CD4-positive, alpha-beta T cell treated with Interleukin-4 for 4 hours (primary cell): Measurements from ENCODE around the gene SNRPF.

Source experiments
- DNase-seq: peaks from one replicate; pipeline ENCODE4 v3.0.0-alpha.2; 2020

Gene SNRPF

DNA sequence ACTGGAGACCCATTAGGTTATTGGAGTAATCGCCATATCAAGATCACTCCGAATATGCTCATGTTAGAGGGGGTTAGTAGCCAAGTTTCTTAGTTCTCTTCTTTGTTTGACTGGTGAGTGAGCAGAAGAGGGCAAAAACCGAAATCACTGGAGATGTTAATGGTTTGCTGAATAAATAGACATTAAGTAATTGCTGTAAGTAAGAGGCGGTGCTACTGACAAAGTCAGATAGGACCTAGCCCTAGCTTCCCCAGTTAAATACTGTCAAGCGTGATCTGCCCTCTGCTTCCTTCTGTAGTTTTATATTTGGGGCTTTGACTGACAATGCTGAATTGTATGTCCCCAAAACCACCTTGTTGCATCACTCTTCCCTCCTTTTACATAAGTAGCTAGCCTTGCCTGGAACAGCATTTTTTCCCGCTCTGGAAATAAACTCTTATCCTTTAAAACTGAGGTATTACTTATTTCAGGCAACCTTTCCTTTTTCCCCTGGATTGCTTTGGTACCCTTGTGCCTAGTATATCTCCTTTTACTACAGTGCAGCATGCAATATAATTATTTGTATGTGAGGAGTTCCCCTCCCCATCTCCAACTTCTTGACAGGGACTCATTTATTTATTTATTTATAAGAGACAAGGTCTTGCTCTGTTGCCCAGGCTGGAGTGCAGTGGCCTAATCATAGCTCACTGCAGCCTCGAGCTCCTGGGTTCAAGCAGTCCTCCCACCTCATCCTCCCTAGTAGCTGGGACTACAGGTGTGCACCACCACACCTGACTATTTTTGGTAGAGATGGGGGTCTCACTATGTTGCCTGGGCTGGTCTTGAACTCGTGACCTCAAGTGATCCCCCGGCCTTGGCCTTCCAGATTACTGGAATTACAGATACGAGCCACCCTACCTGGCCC, 1.4 kb downstream of the SNRPF start:
- no peak for DNase-seq

DNA sequence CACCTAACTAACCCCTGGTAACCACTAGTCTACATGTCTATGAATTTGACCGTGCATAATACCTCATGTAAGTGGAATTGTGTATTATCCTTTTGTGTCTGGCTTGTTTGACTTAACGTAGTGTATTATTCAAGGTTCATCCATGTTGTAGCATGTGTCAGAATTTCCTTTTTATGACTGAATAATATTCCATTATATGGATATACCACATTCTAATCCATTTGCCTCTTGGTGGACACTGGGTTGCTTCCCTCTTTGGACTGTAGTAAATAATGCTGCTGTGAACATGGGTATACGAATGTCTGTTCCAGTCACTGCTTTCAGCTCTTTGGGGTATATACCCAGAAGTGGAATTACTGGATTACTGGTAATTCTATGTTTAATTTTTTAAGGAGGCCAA, 3.3 kb downstream of the SNRPF start:
- no peak for DNase-seq

- DNase-seq = no peak
These were observed 4.6 kb downstream of the SNRPF start for GRCh38 chr12:95863337-95863736.

- no peak for DNase-seq
These were observed 12.1 kb downstream of the SNRPF start for GRCh38 chr12:95870897-95871296.

- no peak for DNase-seq
These were observed 15.7 kb downstream of the SNRPF start for GRCh38 chr12:95874452-95874851.

DNA sequence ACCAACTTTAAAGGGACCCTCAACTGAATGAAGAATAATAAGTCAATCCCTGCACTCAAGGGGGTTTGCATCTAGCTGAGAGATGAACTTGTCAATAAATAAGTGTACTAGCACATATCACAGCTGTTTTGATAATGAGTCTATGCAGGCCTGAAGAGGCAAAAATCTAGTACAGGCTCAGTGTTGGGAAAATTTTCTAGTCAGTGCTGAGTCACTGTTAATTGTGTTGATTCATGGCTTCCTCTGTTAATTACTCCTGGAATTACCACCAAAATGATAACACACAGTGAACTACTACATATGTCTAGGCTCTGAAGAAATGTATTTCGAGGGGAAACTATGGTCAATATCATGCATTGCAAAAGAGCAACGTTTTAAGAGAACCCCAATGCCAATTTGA, 18.9 kb downstream of the SNRPF start:
- no peak for DNase-seq

DNA sequence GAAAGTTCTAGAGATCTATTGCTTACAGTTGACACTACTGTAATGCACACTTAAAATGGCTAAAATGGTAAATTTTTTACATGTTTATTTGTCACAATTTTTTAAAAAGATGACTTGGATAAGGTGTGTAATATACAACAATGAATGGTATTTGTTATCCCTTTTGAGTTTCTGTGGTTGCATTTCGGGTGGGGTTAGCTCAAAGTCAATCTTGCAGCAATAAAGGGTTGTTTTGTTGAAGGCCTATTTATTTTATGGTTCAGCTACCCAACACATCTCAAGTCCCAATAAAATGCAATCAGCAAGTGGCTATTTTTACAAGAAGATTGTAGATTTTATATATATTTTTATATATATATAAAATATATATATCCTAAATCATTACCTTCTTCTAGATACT, 22.1 kb downstream of the SNRPF start:
- DNase-seq = no peak

DNA sequence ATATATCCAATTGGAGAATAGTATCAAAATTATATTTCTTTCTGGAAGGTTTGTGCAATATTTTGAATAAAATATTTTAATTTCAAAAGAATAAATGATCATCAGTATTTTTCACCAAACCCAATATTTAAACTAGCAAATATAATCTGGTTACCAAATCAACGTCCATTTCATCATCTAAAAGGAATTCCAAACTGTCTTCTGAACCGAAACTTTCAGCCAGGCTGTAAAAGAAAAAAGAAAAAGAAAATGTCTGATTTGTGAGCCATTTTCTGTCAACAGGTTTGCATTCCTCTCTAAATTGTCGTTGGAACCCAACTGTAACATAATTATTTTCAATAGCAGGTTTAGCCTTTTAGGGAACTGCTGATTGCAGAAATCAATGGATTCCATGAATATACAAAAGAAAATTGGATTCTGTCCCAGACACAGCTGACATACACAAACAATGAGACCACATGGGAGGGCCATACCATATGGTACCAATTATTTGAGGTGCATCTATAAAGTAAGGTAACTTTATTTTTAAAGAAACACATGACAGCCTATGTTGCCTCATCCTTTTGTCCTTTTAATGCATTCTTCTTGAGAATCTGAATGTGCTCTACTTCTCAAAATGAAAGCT, 22.7 kb downstream of the SNRPF start:
- DNase-seq = no peak

GRCh38 chr12:95882080-95882479, 23.3 kb downstream of the SNRPF start:
- no peak for DNase-seq

DNA sequence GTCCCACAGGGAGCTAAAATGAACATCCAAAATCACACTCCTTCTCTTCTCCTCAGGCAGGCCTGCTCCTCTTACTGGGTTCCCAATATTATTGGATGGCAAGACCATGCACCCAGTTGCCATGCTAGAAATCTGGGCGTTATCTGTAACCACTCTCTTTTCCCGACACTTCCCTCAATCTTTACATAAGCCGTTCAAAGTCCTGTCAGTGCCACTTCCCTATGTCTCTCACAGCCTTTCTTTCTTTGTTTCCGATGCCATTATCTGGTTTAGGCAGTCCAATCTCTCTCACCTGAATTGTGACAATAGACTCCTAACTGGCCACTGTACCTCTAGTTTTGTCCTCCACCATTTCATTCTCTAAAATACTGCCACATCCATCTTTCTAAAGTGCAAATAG, 24.1 kb downstream of the SNRPF start:
- no peak for DNase-seq

DNA sequence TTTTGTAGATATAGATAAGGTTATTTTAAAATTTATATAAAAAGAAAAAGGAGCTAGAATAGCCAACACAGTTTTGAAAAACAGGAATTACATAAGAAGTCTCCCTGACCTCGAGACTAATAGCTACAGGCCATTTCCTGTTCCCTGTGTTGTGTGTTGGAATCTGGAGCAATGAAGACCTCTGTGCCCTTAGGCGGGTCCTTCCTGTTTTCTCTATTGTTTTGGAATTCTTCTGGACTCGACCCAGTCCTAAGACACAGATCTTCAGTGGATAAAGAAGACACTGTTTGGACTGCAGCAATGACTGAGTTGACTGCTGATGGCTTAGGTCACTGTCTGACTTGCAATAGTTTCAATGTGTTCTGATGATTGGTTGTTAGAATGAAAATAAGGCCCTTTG, 26.2 kb downstream of the SNRPF start:
- no peak for DNase-seq

DNA sequence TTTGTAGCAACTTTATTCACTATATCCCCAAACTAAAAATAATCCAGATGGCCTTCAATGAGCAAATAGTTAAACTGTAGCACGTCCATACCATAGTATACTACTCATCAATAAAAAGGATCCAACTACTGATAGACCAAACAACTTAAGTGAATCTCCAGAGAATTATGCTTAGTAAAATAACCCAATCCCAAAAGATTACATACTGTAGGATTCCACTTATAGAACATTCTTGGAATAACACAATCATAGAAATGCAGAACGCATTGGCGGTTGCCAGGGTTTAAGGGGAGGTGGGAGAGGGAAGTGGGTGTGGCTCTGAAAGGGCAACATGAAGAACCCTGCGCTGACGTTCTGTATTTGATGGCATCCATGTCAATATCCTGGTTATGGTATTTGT, 28.6 kb downstream of the SNRPF start:
- DNase-seq = no peak

- no peak for DNase-seq
These were observed 32.2 kb downstream of the SNRPF start for GRCh38 chr12:95890958-95891357.

DNA sequence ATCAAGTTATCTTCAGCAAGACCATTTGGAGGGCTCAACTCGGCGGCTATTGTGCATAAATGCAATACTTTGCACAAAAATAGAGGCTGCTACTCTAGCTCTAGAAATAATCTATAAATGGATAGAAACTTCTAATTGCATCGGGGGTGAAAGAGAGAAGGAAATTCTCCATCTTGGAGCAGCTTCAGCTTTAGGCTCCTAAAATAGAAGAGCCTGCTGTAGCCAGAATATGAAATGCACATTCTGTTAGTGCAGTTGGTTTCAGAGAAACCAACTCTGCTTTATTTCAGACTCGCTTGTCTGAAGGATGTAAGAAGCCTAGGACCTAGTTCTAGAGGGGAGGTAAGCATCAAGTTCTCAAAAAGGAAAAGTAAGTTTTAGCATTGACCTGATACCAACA, 38.1 kb downstream of the SNRPF start:
- DNase-seq = no peak

DNA sequence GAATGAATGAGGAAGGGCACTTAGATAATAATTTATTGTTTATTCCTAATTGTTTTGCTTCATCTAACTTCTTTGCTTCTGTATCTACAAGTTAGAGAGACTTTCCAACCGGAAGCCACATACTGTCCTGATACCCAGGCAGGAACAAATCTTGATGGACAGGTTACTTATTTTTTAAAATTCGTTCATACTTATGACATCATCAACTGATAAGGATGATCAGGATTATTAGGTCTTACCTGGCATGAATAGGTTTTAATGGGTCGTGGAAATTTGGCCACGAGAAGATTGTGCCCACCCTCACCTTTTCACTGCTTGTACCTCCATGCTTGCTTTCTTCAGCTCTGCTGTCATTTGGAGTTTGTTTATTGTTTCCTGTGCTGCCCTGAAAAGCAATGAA, 39.3 kb downstream of the SNRPF start:
- DNase-seq = no peak

DNA sequence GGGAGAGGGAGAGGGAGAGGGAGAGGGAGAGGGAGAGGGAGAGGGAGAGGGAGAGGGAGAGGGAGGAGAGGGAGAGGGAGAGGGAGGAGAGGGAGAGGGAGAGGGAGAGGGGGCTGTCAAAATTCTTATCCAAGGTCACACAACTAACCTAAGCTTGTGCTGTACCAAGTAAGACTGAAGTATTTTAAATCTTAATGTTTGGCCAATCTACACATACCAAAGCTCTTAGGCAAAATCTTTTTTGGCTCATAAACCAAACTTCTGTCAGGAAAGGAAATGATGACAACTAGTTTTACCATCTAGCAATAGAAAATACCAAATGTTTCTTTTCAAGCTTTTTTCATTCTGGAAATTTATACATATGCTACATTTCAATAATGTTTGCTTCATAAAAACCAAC, 49.8 kb downstream of the SNRPF start:
- no peak for DNase-seq

DNA sequence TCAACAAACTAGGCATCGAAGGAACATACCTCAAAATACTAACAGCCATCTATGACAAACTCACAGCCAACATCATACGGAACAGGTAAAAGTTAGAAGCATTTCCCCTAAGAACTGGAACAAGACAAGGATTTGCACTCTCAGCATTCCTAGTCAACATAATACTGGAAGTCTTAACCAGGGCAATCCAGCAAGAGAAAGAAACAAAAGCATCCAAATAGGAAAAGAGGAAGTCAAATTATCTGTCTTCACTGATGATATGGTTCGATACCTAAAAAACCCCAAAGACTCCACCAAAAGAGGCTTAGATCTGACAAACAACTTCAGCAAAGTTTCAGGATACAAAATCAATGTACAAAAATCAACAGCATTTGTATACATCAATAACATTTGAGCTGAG, 51.1 kb downstream of the SNRPF start:
- DNase-seq = no peak
